Measurements from ENCODE around the gene AARS2.
"Not testable (repeated sequence)": the region's sequence is repeated elsewhere in the genome, so short reads cannot be mapped to it uniquely, and the experiment has no call there.

AARS2 gene

GRCh38 chr6:44327096-44327495 lies 13.9 kb upstream of the AARS2 start:
- H3K27me3 ChIP-seq (replicated peaks; ENCODE audit: control insufficient read depth, insufficient read depth, low read length) = no peaks in the 10 kb centered on the region
- DNase-seq (ENCODE audit: extremely low read depth, insufficient read length) = no peak
- H3K36me3 ChIP-seq (ENCODE audit: control insufficient read depth, insufficient read depth, low read length) = no peaks in the 10 kb centered on the region
- no peak overlapping the region for H3K4me3 ChIP-seq (replicated peaks; ENCODE audit: low read depth, low read length)
- TF ChIP-seq, protein P1, sequence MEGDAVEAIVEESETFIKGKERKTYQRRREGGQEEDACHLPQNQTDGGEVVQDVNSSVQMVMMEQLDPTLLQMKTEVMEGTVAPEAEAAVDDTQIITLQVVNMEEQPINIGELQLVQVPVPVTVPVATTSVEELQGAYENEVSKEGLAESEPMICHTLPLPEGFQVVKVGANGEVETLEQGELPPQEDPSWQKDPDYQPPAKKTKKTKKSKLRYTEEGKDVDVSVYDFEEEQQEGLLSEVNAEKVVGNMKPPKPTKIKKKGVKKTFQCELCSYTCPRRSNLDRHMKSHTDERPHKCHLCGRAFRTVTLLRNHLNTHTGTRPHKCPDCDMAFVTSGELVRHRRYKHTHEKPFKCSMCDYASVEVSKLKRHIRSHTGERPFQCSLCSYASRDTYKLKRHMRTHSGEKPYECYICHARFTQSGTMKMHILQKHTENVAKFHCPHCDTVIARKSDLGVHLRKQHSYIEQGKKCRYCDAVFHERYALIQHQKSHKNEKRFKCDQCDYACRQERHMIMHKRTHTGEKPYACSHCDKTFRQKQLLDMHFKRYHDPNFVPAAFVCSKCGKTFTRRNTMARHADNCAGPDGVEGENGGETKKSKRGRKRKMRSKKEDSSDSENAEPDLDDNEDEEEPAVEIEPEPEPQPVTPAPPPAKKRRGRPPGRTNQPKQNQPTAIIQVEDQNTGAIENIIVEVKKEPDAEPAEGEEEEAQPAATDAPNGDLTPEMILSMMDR (IDR thresholded peaks at IDR 0.05; ENCODE audit: insufficient read depth, low read length, poor library complexity, severe bottlenecking) = no peak

DNA sequence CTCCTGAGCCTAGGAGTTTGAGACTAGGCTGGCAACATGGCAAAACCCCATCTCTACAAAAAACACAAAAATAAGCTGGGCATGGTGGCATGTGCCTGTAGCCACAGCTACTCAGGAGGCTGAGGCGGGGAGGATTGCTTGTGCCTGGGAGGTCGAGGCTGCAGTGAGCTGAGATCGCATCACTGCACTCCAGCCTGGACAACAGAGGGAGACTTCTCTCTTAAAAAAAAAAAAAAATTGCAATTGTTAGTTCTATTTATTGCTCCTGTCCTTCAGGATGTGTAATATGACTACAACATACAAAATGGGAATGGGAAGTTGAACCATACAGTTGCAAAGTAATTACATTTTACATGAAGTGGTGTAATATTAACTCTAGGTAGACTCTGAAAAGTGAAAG lies 8.1 kb upstream of the AARS2 start:
- Histone ChIP-seq H3K27me3 (replicated peaks; ENCODE audit: control insufficient read depth, insufficient read depth, low read length) (no peaks in the 10 kb centered on the region; the same call in 1 of the 2 replicates), H3K4me3 (replicated peaks; ENCODE audit: low read depth, low read length) (no peak overlapping the region), H3K36me3 (ENCODE audit: control insufficient read depth, insufficient read depth, low read length) (no peaks in the 10 kb centered on the region)
- DNase-seq (ENCODE audit: extremely low read depth, insufficient read length) = no peak
- TF ChIP-seq, protein P1 (IDR thresholded peaks at IDR 0.05; ENCODE audit: insufficient read depth, low read length, poor library complexity, severe bottlenecking) = no peak

DNA sequence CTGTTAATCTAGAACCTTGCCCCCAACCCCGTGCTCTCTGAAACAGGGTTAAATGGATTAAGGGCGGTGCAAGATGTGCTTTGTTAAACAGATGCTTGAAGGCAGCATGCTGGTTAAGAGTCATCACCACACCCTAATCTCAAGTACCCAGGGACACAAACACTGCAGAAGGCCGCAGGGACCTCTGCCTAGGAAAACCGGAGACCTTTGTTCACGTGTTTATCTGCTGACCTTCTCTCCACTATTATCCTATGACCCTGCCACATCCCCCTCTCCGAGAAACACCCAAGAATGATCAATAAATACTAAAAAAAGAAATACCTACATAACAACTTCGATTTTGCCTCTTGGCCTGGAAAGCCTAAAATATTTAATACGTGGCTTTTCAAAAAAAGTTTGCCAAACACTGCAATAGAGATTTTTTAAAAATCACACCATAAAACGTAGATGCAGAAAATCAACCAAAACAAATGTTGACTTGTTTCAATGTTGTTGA lies 4.0 kb upstream of the AARS2 start:
- not testable (repeated sequence) for H3K36me3 ChIP-seq (ENCODE audit: control insufficient read depth, insufficient read depth, low read length); DNase-seq (ENCODE audit: extremely low read depth, insufficient read length); H3K4me3 ChIP-seq (replicated peaks; ENCODE audit: low read depth, low read length); H3K27me3 ChIP-seq (replicated peaks; ENCODE audit: control insufficient read depth, insufficient read depth, low read length)

- Histone ChIP-seq H3K27me3 (replicated peaks; ENCODE audit: control insufficient read depth, insufficient read depth, low read length) (no peaks in the 10 kb centered on the region; the same call in 1 of the 2 replicates), H3K36me3 (ENCODE audit: control insufficient read depth, insufficient read depth, low read length) (no peaks in the 10 kb centered on the region; the same call in 1 of the 2 replicates), H3K4me3 (replicated peaks; ENCODE audit: low read depth, low read length) (no peak overlapping the region)
- DNase-seq (ENCODE audit: extremely low read depth, insufficient read length) = no peak
- TF ChIP-seq, protein P1 (IDR thresholded peaks at IDR 0.05; ENCODE audit: insufficient read depth, low read length, poor library complexity, severe bottlenecking) = no peak
These were observed 3.3 kb upstream of the AARS2 start for GRCh38 chr6:44316481-44316880.

DNA sequence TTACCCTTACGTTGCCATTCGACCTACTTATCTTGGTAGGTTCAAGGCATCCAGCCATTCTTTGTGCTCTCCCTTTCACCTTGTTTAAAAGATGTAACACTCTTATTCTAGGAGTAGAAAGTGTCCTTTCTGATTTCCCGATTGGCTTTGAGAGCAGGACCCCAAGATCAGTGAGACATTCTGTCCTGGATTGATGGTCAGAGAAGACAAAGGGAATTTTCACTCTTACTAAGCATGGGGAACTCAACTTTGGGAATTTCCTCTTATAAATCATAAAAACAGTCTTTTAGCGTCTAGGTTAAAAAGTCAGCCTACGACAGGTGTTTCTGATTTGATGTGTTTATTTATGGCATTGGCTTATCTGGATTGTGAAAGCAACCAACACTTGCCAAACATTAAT lies 2.8 kb upstream of the AARS2 start:
- peaks cover 1% of the 10 kb centered on the region for H3K36me3 ChIP-seq (ENCODE audit: control insufficient read depth, insufficient read depth, low read length)
- no peaks in the 10 kb centered on the region; the same call in 1 of the 2 replicates for H3K27me3 ChIP-seq (replicated peaks; ENCODE audit: control insufficient read depth, insufficient read depth, low read length)
- no peak overlapping the region for H3K4me3 ChIP-seq (replicated peaks; ENCODE audit: low read depth, low read length)
- no peak for DNase-seq (ENCODE audit: extremely low read depth, insufficient read length)
- TF ChIP-seq, protein P1 (IDR thresholded peaks at IDR 0.05; ENCODE audit: insufficient read depth, low read length, poor library complexity, severe bottlenecking) = no peak

DNA sequence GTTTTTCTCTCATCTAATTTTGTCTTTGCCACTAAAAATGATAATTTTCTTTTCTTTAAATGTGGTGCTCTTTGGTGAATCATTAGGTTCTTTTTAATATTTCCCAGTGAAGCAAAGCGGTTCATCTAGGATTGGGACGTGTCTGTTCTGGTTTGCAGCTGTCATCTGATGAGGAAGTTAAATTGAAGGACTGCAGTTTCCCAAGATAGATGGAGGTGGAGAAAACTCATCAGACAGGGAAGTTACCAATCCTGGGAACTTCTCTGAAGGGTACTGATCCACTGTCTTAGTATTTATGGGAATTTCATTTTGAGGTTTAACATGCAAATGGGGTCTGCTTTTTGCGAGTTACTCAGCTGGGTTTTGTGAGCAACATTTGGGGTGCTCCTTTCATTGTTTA lies 2.4 kb upstream of the AARS2 start:
- H3K4me3 ChIP-seq (replicated peaks; ENCODE audit: low read depth, low read length) = no peak overlapping the region
- no peak for DNase-seq (ENCODE audit: extremely low read depth, insufficient read length)
- peaks cover 2% of the 10 kb centered on the region for H3K36me3 ChIP-seq (ENCODE audit: control insufficient read depth, insufficient read depth, low read length)
- no peaks in the 10 kb centered on the region; the same call in 1 of the 2 replicates for H3K27me3 ChIP-seq (replicated peaks; ENCODE audit: control insufficient read depth, insufficient read depth, low read length)
- TF ChIP-seq, protein P1 (IDR thresholded peaks at IDR 0.05; ENCODE audit: insufficient read depth, low read length, poor library complexity, severe bottlenecking) = no peak

- not testable (repeated sequence) for DNase-seq (ENCODE audit: extremely low read depth, insufficient read length); H3K27me3 ChIP-seq (replicated peaks; ENCODE audit: control insufficient read depth, insufficient read depth, low read length); H3K36me3 ChIP-seq (ENCODE audit: control insufficient read depth, insufficient read depth, low read length); H3K4me3 ChIP-seq (replicated peaks; ENCODE audit: low read depth, low read length)
These were observed 1.5 kb upstream of the AARS2 start for GRCh38 chr6:44314657-44315056.

Data from GM06990 (cell line).